A549 (cell line): ENCODE data around the gene SIRT7. TPM values are rescaled to one million over a fixed set of nuclear protein-coding genes. Genes with fewer than 3 reads are reported as not detected.
A peak's percentile ranks its signal among the peaks of the same experiment; 100 is the strongest.

Experiments
- ATAC-seq, 2 experiments: fragments of 200-7000 bp in 1 of 2; fragments of >200 bp in 1 of 2; cut with Nextera tagmentation in 1 of 2; cut with Tn5 transposase in 1 of 2; 3 replicates each; pipeline versions ENCODE4 v1.8.0 to v1.9.1; 2018 to 2020; ENCODE audit warnings: mild to moderate bottlenecking in 1 of 2, moderate library complexity in 1 of 2
- CTCF ChIA-PET: fragments of 300-600 bp; sonication (Branson Sonifier 250); formaldehyde crosslinking; extraction: SDS; loops from one replicate; lab custom pipeline; 2021; ENCODE audit warnings: antibody characterized with exemption, inconsistent platforms; lab: Yijun Ruan, JAX
- POLR2A ChIA-PET: fragments of 350-600 bp; formaldehyde crosslinking; extraction: SDS; loops from one replicate; lab custom pipeline; 2021; ENCODE audit warnings: antibody characterized with exemption, inconsistent platforms; lab: Yijun Ruan, JAX
- DNase-seq, 2 experiments: peaks; one replicate each; pipeline versions ENCODE4 v3.0.0 to v3.0.0-alpha.2; 2011 to 2016; ENCODE audit warnings: low read depth in 1 of 2, low spot score in 1 of 2
- FAIRE-seq: peaks from 2 replicates; lab custom pipeline; 2011; peaks lifted over from hg19 to GRCh38; lab: Jason Lieb, UNC
- H3K27ac ChIP-seq, 2 experiments: fragments of >200 bp; sonication (Bioruptor Twin); formaldehyde crosslinking; 3 replicates each; pipeline ENCODE4 v1.5.1; 2016 to 2017
- H3K4me1 ChIP-seq: fragments of >200 bp; sonication (Bioruptor Twin); formaldehyde crosslinking; 3 replicates; pipeline ENCODE4 v1.6.1; 2016
- H3K4me2 ChIP-seq: fragments of >200 bp; sonication (Bioruptor Twin); formaldehyde crosslinking; 3 replicates; pipeline ENCODE4 v1.6.1; 2016
- H3K4me3 ChIP-seq: fragments of >200 bp; sonication (Bioruptor Twin); formaldehyde crosslinking; 3 replicates; pipeline ENCODE4 v1.5.1; 2016
- H3K9me3 ChIP-seq: fragments of >200 bp; sonication (Bioruptor Twin); formaldehyde crosslinking; 3 replicates; pipeline ENCODE4 v1.6.1; 2016
- CBX2 ChIP-seq: fragments of 200-600 bp; sonication (generic); IDR thresholded peaks from 2 replicates; pipeline ENCODE4 v1.6.1; 2016; ENCODE audit warnings: low read depth, mild to moderate bottlenecking, borderline replicate concordance
- CHD2 ChIP-seq: fragments of 150-350 bp; IDR thresholded peaks from 2 replicates; pipeline ENCODE4 v1.6.1; 2014; ENCODE audit warnings: low read length; ENCODE audit not compliant: partially characterized antibody
- EHF ChIP-seq: fragments of 250-450 bp; sonication (Bioruptor Pico); IDR thresholded peaks from 2 replicates; pipeline ENCODE4 v1.5.0; 2020; ENCODE audit warnings: mild to moderate bottlenecking
- EHMT2 ChIP-seq: fragments of 200-600 bp; sonication (generic); IDR thresholded peaks from 2 replicates; pipeline ENCODE4 v1.6.1; 2016; ENCODE audit warnings: antibody characterized with exemption, low read depth, mild to moderate bottlenecking, moderate library complexity
- EP300 ChIP-seq, 2 experiments: fragments of >200 bp; sonication (Bioruptor Twin); formaldehyde crosslinking; IDR thresholded peaks; 2 replicates in 1 of 2; 3 replicates in 1 of 2; pipeline ENCODE4 v1.6.1; 2016 to 2017
- FOSL2 ChIP-seq, 2 experiments: fragments of 450-650 bp in 1 of 2; fragments of >200 bp in 1 of 2; sonication (Bioruptor Twin) in 1 of 2; formaldehyde crosslinking; IDR thresholded peaks; 2 replicates each; pipeline versions ENCODE4 v1.5.0 to v1.6.1; 2016 to 2020; ENCODE audit warnings: mild to moderate bottlenecking in 1 of 2, moderate library complexity in 1 of 2
- FOXS1 ChIP-seq: fragments of 250-450 bp; sonication (Bioruptor Pico); IDR thresholded peaks from 2 replicates; pipeline ENCODE4 v1.5.0; 2020; ENCODE audit warnings: mild to moderate bottlenecking, moderate library complexity
- GATA3 ChIP-seq: IDR thresholded peaks from 2 replicates; pipeline ENCODE4 v1.6.1; 2012; ENCODE audit warnings: borderline replicate concordance
- HDAC2 ChIP-seq: fragments of 200-600 bp; sonication (generic); IDR thresholded peaks from 2 replicates; pipeline ENCODE4 v1.6.1; 2016
- HEYL ChIP-seq: fragments of 250-450 bp; sonication (Bioruptor Pico); IDR thresholded peaks from 2 replicates; pipeline ENCODE4 v1.8.0; 2021; ENCODE audit warnings: mild to moderate bottlenecking, moderate library complexity
- KDM1A ChIP-seq: fragments of 200-600 bp; sonication (generic); IDR thresholded peaks from 2 replicates; pipeline ENCODE4 v1.6.1; 2016; ENCODE audit warnings: low read depth, mild to moderate bottlenecking
- KDM5A ChIP-seq: fragments of 200-600 bp; sonication (generic); IDR thresholded peaks from 2 replicates; pipeline ENCODE4 v1.6.1; 2016; ENCODE audit warnings: antibody characterized with exemption, mild to moderate bottlenecking
- MAFK ChIP-seq: fragments of 450-650 bp; IDR thresholded peaks from 2 replicates; pipeline ENCODE4 v1.6.1; 2014; ENCODE audit not compliant: partially characterized antibody
- MYC ChIP-seq: IDR thresholded peaks from 2 replicates; pipeline ENCODE4 v1.6.1; 2012; ENCODE audit warnings: mild to moderate bottlenecking, inconsistent platforms, low read length, improper control_type of control experiment, borderline replicate concordance
- NFE2L2 ChIP-seq: fragments of 150-350 bp; conservative IDR thresholded peaks from 2 replicates; pipeline ENCODE4 v1.6.1; 2014; ENCODE audit warnings: low read length
- PHF8 ChIP-seq: fragments of 200-600 bp; sonication (generic); IDR thresholded peaks from 2 replicates; pipeline ENCODE4 v1.6.1; 2016; ENCODE audit warnings: low read depth, mild to moderate bottlenecking, antibody characterized with exemption, moderate library complexity, borderline replicate concordance
- RAD21 ChIP-seq, 2 experiments: fragments of >200 bp in 1 of 2; sonication (Bioruptor Twin) in 1 of 2; formaldehyde crosslinking in 1 of 2; IDR thresholded peaks in 1 of 2; conservative IDR thresholded peaks in 1 of 2; 2 replicates in 1 of 2; 3 replicates in 1 of 2; pipeline ENCODE4 v1.6.1; 2012 to 2018; ENCODE audit warnings: inconsistent platforms in 1 of 2
- RCOR1 ChIP-seq: fragments of 150-350 bp; IDR thresholded peaks from 2 replicates; pipeline ENCODE4 v1.6.1; 2014; ENCODE audit warnings: antibody characterized with exemption, low read length, low read depth
- REST ChIP-seq: fragments of 200-600 bp; sonication (generic); IDR thresholded peaks from 2 replicates; pipeline ENCODE4 v1.6.1; 2016; ENCODE audit warnings: antibody characterized with exemption, mild to moderate bottlenecking, moderate library complexity
- SMC3 ChIP-seq: fragments of >200 bp; sonication (Bioruptor Twin); formaldehyde crosslinking; IDR thresholded peaks from 3 replicates; pipeline ENCODE4 v1.6.1; 2018; ENCODE audit warnings: inconsistent platforms
- SREBF2 ChIP-seq: fragments of 450-650 bp; IDR thresholded peaks from 2 replicates; pipeline ENCODE4 v1.6.1; 2014; ENCODE audit warnings: mild to moderate bottlenecking, moderate library complexity
- USF2 ChIP-seq: fragments of 450-650 bp; IDR thresholded peaks from 2 replicates; pipeline ENCODE4 v1.6.1; 2014; ENCODE audit warnings: antibody characterized with exemption
- ZSCAN20 ChIP-seq: fragments of 250-450 bp; sonication (Bioruptor Pico); IDR thresholded peaks from 2 replicates; pipeline ENCODE4 v1.8.0; 2022; ENCODE audit warnings: mild to moderate bottlenecking, moderate library complexity
- WGBS: methylation state at CpG from one replicate; pipeline ENCODE4 v1.1.6; 2017; ENCODE audit errors: missing lambda C conversion rate; 5-methylcytosine and 5-hydroxymethylcytosine counted together
- polyA plus RNA-seq, 4 experiments: library from polyadenylated mRNA; depleted of rRNA in 3 of 4; stranded (reverse); fragments of >200 nt; fragmentation: RNase III in 1 of 4; extraction: RNeasy Plus Mini Kit Qiagen cat#74134 plus additional on column Dnase treatment in 1 of 4; gene quantifications; 2 replicates in 3 of 4; 3 replicates in 1 of 4; pipeline ENCODE4 v1.2.3, GENCODE V29; 2011 to 2017
- TF ChIP-seq, protein P1 (sequence below): fragments of 150-350 bp; IDR thresholded peaks from 2 replicates; pipeline ENCODE4 v1.6.1; 2014; ENCODE audit warnings: low read depth, mild to moderate bottlenecking, low read length
- TF ChIP-seq, protein P2 (sequence below): IDR thresholded peaks from 2 replicates; pipeline ENCODE4 v1.6.1; 2012; ENCODE audit warnings: low read depth, borderline replicate concordance
- TF ChIP-seq, protein P3 (sequence below): fragments of >200 bp; sonication (Bioruptor Twin); formaldehyde crosslinking; IDR thresholded peaks from 3 replicates; pipeline ENCODE4 v1.6.1; 2016
- TF ChIP-seq, protein P4 (sequence below): IDR thresholded peaks from 2 replicates; pipeline ENCODE4 v1.6.1; 2012
- TF ChIP-seq, protein P5 (sequence below): fragments of >200 bp; sonication (Bioruptor Twin); formaldehyde crosslinking; IDR thresholded peaks from 3 replicates; pipeline ENCODE4 v1.5.1; 2016

The SIRT7 gene
- polyA plus RNA-seq, 2 of the 4 experiments (the other 2 are of a cell fraction), result 9.8 to 35.2 TPM

- ATAC-seq, result peak; percentile 82 to 84
- Histone ChIP-seq H3K4me2 (peak overlapping the region; percentile 63), H3K9me3 (no peaks in the 10 kb centered on the region), H3K4me1 (peaks cover 34% of the 10 kb centered on the region), H3K27ac (peak overlapping the region; percentile 75 to 88), H3K4me3 (no peak overlapping the region)
- DNase-seq, result peak; percentile 69 to 87
- POLR2A ChIA-PET, result no interaction called here
- FAIRE-seq, result peak; percentile 96
- CTCF ChIA-PET, result interaction anchor here (0.8 to 3.2 kb wide), 9 partner anchors 11 to 167 kb away, joined by 3 to 19 read pairs (median 5); no protein-coding TSS in a partner anchor
- 14% methylated on average over 19 of the region's 19 CpGs for WGBS
- no peak for TF ChIP-seq KDM1A
- TF ChIP-seq CHD2, result no peak
- TF ChIP-seq CBX2, result no peak
- no peak for TF ChIP-seq USF2
- TF ChIP-seq KDM5A, result no peak
- 0 out of 2 replicates have a peak, but pooled peaks have one; percentile 13 for TF ChIP-seq NFE2L2
- TF ChIP-seq GATA3, result no peak
- peak; percentile 6 for TF ChIP-seq MAFK
- no peak for TF ChIP-seq RCOR1
- no peak for TF ChIP-seq HDAC2
- TF ChIP-seq, protein P1, sequence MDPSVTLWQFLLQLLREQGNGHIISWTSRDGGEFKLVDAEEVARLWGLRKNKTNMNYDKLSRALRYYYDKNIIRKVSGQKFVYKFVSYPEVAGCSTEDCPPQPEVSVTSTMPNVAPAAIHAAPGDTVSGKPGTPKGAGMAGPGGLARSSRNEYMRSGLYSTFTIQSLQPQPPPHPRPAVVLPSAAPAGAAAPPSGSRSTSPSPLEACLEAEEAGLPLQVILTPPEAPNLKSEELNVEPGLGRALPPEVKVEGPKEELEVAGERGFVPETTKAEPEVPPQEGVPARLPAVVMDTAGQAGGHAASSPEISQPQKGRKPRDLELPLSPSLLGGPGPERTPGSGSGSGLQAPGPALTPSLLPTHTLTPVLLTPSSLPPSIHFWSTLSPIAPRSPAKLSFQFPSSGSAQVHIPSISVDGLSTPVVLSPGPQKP, result no peak
- TF ChIP-seq EHF (CRISPR knock-in tag), result no peak
- TF ChIP-seq RAD21 (conservative IDR thresholded peaks at IDR 0.05 in 1 of 2, IDR thresholded peaks at IDR 0.05 in 1 of 2), result 0 out of 5 replicates have a peak, but pooled peaks of 1 of the 2 experiments have one; percentile 13
- TF ChIP-seq, protein P2, sequence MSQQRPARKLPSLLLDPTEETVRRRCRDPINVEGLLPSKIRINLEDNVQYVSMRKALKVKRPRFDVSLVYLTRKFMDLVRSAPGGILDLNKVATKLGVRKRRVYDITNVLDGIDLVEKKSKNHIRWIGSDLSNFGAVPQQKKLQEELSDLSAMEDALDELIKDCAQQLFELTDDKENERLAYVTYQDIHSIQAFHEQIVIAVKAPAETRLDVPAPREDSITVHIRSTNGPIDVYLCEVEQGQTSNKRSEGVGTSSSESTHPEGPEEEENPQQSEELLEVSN, result peak; percentile 12; the same call in 1 of the 2 replicates
- no peak for TF ChIP-seq ZSCAN20 (CRISPR knock-in tag)
- TF ChIP-seq, protein P3, sequence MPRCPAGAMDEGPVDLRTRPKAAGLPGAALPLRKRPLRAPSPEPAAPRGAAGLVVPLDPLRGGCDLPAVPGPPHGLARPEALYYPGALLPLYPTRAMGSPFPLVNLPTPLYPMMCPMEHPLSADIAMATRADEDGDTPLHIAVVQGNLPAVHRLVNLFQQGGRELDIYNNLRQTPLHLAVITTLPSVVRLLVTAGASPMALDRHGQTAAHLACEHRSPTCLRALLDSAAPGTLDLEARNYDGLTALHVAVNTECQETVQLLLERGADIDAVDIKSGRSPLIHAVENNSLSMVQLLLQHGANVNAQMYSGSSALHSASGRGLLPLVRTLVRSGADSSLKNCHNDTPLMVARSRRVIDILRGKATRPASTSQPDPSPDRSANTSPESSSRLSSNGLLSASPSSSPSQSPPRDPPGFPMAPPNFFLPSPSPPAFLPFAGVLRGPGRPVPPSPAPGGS, result no peak
- no peak for TF ChIP-seq SREBF2
- no peak for TF ChIP-seq EHMT2
- no peak; the same call in 1 of the 2 replicates for TF ChIP-seq MYC
- no peak for TF ChIP-seq SMC3
- no peak for TF ChIP-seq HEYL (CRISPR knock-in tag)
- no peak for TF ChIP-seq REST
- TF ChIP-seq, protein P4, sequence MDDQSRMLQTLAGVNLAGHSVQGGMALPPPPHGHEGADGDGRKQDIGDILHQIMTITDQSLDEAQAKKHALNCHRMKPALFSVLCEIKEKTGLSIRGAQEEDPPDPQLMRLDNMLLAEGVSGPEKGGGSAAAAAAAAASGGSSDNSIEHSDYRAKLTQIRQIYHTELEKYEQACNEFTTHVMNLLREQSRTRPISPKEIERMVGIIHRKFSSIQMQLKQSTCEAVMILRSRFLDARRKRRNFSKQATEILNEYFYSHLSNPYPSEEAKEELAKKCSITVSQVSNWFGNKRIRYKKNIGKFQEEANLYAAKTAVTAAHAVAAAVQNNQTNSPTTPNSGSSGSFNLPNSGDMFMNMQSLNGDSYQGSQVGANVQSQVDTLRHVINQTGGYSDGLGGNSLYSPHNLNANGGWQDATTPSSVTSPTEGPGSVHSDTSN, result peak; percentile 15; the same call in 1 of the 2 replicates
- no peak for TF ChIP-seq PHF8
- TF ChIP-seq, protein P5, sequence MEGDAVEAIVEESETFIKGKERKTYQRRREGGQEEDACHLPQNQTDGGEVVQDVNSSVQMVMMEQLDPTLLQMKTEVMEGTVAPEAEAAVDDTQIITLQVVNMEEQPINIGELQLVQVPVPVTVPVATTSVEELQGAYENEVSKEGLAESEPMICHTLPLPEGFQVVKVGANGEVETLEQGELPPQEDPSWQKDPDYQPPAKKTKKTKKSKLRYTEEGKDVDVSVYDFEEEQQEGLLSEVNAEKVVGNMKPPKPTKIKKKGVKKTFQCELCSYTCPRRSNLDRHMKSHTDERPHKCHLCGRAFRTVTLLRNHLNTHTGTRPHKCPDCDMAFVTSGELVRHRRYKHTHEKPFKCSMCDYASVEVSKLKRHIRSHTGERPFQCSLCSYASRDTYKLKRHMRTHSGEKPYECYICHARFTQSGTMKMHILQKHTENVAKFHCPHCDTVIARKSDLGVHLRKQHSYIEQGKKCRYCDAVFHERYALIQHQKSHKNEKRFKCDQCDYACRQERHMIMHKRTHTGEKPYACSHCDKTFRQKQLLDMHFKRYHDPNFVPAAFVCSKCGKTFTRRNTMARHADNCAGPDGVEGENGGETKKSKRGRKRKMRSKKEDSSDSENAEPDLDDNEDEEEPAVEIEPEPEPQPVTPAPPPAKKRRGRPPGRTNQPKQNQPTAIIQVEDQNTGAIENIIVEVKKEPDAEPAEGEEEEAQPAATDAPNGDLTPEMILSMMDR, result no peak
- TF ChIP-seq FOXS1 (CRISPR knock-in tag), result peak; percentile 28; the same call in 1 of the 2 replicates
- TF ChIP-seq FOSL2 (IDR thresholded peaks at IDR 0.05), result peak; percentile 78
- peak; percentile 92 for TF ChIP-seq FOSL2 (CRISPR knock-in tag; IDR thresholded peaks at IDR 0.05)
- no peak for TF ChIP-seq EP300 (IDR thresholded peaks at IDR 0.05)
These were observed 19.7 kb downstream of the SIRT7 start for GRCh38 chr17:81898029-81898866.
